Neural cell (in vitro differentiated cells): Measurements from ENCODE around the gene P2RY14. TPM values are rescaled to one million over a fixed set of nuclear protein-coding genes. Genes with fewer than 3 reads are reported as not detected.

ENCODE experiments used
- H2AFZ ChIP-seq: fragments of 200-600, 300-800 bp; sonication (generic), shearing (Covaris generic); 2 replicates; pipeline ENCODE4 v1.6.0; 2014; ENCODE audit warnings: low read depth, mild to moderate bottlenecking, antibody characterized with exemption, low read length, moderate library complexity
- H3F3A ChIP-seq: fragments of 200-600 bp; shearing (Covaris generic); 2 replicates; pipeline ENCODE4 v1.6.1; 2016; ENCODE audit warnings: mild to moderate bottlenecking, moderate library complexity, mixed read lengths, antibody characterized with exemption, low read length; ENCODE audit not compliant: insufficient read depth, poor library complexity, severe bottlenecking
- H3K27ac ChIP-seq: fragments of 200-600, 300-800 bp; sonication (generic), shearing (Covaris generic); 2 replicates; pipeline ENCODE4 v1.5.1; 2014; ENCODE audit warnings: mild to moderate bottlenecking, low read length, moderate library complexity
- H3K27me3 ChIP-seq: fragments of 300-800, 200-600 bp; sonication (generic), shearing (Covaris generic); 2 replicates; pipeline ENCODE4 v1.6.0; 2014; ENCODE audit warnings: mild to moderate bottlenecking, low read depth, low read length, moderate library complexity; ENCODE audit not compliant: insufficient read depth
- H3K36me3 ChIP-seq: fragments of 300-800, 200-600 bp; sonication (generic), shearing (Covaris generic); 2 replicates; pipeline ENCODE4 v1.5.1; 2014; ENCODE audit warnings: mild to moderate bottlenecking, antibody characterized with exemption, low read length, moderate library complexity; ENCODE audit not compliant: insufficient read depth
- H3K4me2 ChIP-seq: fragments of 300-800, 200-600 bp; sonication (generic), shearing (Covaris generic); 2 replicates; pipeline ENCODE4 v1.6.0; 2014; ENCODE audit warnings: mild to moderate bottlenecking, low read length
- H3K4me3 ChIP-seq: fragments of 300-800, 200-600 bp; sonication (generic), shearing (Covaris generic); 2 replicates; pipeline ENCODE4 v1.5.1; 2014; ENCODE audit warnings: mild to moderate bottlenecking, low read length, moderate library complexity
- H3K79me2 ChIP-seq: fragments of 200-600 bp; shearing (Covaris generic); replicated peaks from 2 replicates; pipeline ENCODE4 v1.6.0; 2014; ENCODE audit warnings: mild to moderate bottlenecking, low read length, moderate library complexity; ENCODE audit not compliant: insufficient read depth
- H3K9ac ChIP-seq: fragments of 300-800, 200-600 bp; sonication (generic), shearing (Covaris generic); 2 replicates; pipeline ENCODE4 v1.6.1; 2016; ENCODE audit warnings: mild to moderate bottlenecking, low read length, mixed read lengths
- H3K9me2 ChIP-seq: fragments of 200-600 bp; shearing (Covaris generic); 2 replicates; pipeline ENCODE4 v1.6.1; 2016; ENCODE audit warnings: mild to moderate bottlenecking, low read length, mixed read lengths; ENCODE audit not compliant: insufficient read depth
- H3K9me3 ChIP-seq: fragments of 200-600, 300-800 bp; sonication (generic), shearing (Covaris generic); 2 replicates; pipeline ENCODE4 v1.6.1; 2016; ENCODE audit warnings: mild to moderate bottlenecking, mixed run types, low read length, moderate library complexity, mixed read lengths
- H4K20me1 ChIP-seq: fragments of 200-600 bp; shearing (Covaris generic); 2 replicates; pipeline ENCODE4 v1.6.1; 2016; ENCODE audit warnings: mild to moderate bottlenecking, mixed run types; ENCODE audit not compliant: insufficient read depth
- EP300 ChIP-seq: fragments of 450-650 bp; conservative IDR thresholded peaks from 2 replicates; pipeline ENCODE4 v1.6.1; 2014; ENCODE audit warnings: antibody characterized with exemption, mild to moderate bottlenecking, moderate library complexity; ENCODE audit not compliant: poor library complexity, severe bottlenecking
- EZH2 ChIP-seq: fragments of 200-600, 300-800 bp; shearing (Covaris generic), sonication (generic); IDR thresholded peaks from 2 replicates; pipeline ENCODE4 v1.6.1; 2014; ENCODE audit warnings: antibody characterized with exemption, low read length, borderline replicate concordance, mild to moderate bottlenecking; ENCODE audit not compliant: insufficient read depth, poor library complexity, severe bottlenecking
- MXI1 ChIP-seq: fragments of 450-650 bp; conservative IDR thresholded peaks from 2 replicates; pipeline ENCODE4 v1.6.1; 2014; ENCODE audit warnings: antibody characterized with exemption, mild to moderate bottlenecking; ENCODE audit not compliant: poor library complexity, severe bottlenecking
- POLR2AphosphoS5 ChIP-seq: IDR thresholded peaks from 2 replicates; pipeline ENCODE4 v1.6.1; 2012
- RAD21 ChIP-seq: fragments of 450-650 bp; conservative IDR thresholded peaks from 2 replicates; pipeline ENCODE4 v1.6.1; 2014; ENCODE audit warnings: antibody characterized with exemption, mild to moderate bottlenecking, moderate library complexity
- SMC3 ChIP-seq: fragments of 450-650 bp; conservative IDR thresholded peaks from 2 replicates; pipeline ENCODE4 v1.6.1; 2014; ENCODE audit warnings: antibody characterized with exemption, mild to moderate bottlenecking, moderate library complexity; ENCODE audit not compliant: poor library complexity
- TAF1 ChIP-seq: IDR thresholded peaks from 2 replicates; pipeline ENCODE4 v1.6.1; 2012; ENCODE audit warnings: low read depth
- polyA minus RNA-seq: library from RNA; depleted of rRNA, polyadenylated mRNA; stranded (reverse); fragments of >200 nt; gene quantifications from 2 replicates; pipeline ENCODE4 v1.2.3, GENCODE V29; 2014
- polyA plus RNA-seq: library from polyadenylated mRNA; depleted of rRNA; stranded (reverse); fragments of >200 nt; gene quantifications from 2 replicates; pipeline ENCODE4 v1.2.3, GENCODE V29; 2014
- TF ChIP-seq, protein P1 (sequence below): fragments of 450-650 bp; IDR thresholded peaks from 2 replicates; pipeline ENCODE4 v1.5.1; 2014; ENCODE audit warnings: antibody characterized with exemption, mild to moderate bottlenecking, moderate library complexity; ENCODE audit not compliant: poor library complexity, severe bottlenecking
- TF ChIP-seq, protein P2 (sequence below): IDR thresholded peaks from 2 replicates; pipeline ENCODE4 v1.6.1; 2012; ENCODE audit warnings: borderline replicate concordance

P2RY14 gene
- not detected in 2 replicates for polyA plus RNA-seq
- polyA minus RNA-seq, result not detected in 2 replicates

DNA sequence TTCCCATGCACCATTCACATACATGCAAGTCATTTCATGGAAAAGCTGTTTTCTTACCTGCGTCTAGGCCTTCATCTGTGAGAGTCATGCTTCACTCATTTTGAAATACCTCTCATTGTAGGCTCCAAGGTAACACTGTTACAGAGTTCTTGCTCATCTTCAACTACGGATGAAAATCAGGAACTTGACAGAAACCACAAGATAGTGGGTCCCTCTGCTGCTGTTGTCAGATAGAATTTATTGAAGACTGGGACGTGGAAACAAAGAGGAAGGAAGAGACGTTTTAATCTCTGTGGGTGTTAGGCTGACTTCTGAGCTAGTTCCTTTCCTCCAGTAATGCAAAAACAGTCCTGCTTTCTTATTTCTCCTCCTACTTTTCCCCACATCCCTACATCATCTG lies at the start of gene P2RY14:
Gene P2RY14 (minus strand): TSS at position 313 of the 400 bp plus-strand sequence. CDS start 64,226 bp downstream, outside the sequence.
- no peak within 1 kb of the TSS for H3K27ac ChIP-seq

DNA sequence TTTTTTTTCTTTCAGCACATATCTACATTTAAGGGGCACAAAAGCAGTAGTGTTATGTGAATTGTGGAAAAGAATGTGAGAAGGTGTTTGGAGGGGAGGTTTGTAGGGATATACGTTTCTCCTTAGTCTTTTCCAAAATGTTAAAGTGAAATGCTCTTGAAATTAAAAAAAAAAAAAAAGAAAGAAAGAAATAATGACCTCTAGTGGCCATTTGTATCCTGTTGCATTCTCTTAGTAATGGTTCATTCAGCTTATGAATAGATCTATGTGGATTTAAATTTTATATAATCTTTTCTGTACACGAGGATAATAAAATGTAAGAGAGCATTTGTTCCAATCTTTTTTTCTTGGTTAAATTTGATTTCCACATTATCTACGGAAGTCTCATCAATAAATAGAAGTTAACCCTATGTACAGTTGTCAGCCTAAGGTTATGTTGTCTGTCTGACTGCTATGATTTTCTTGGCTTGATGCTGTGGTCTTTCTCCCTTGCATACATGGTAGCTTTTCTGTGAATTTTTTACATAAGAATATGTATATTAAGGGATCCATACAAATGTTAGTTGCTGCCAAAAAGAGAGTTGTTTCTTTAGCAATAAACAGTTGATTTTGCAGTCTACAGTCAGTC lies 49.3 kb upstream of the P2RY14 start:
- Histone ChIP-seq H3K79me2 (no peaks in the 10 kb centered on the region), H3K27ac (no peak overlapping the region), H3F3A (no peaks in the 10 kb centered on the region), H3K4me3 (no peak overlapping the region), H4K20me1 (peaks cover 4% of the 10 kb centered on the region), H2AFZ (no peak overlapping the region), H3K9ac (no peak overlapping the region), H3K9me3 (no peaks in the 10 kb centered on the region), H3K27me3 (no peaks in the 10 kb centered on the region), H3K9me2 (no peaks in the 10 kb centered on the region), H3K4me2 (no peak overlapping the region), H3K36me3 (no peaks in the 10 kb centered on the region)
- TF ChIP-seq, protein P1, sequence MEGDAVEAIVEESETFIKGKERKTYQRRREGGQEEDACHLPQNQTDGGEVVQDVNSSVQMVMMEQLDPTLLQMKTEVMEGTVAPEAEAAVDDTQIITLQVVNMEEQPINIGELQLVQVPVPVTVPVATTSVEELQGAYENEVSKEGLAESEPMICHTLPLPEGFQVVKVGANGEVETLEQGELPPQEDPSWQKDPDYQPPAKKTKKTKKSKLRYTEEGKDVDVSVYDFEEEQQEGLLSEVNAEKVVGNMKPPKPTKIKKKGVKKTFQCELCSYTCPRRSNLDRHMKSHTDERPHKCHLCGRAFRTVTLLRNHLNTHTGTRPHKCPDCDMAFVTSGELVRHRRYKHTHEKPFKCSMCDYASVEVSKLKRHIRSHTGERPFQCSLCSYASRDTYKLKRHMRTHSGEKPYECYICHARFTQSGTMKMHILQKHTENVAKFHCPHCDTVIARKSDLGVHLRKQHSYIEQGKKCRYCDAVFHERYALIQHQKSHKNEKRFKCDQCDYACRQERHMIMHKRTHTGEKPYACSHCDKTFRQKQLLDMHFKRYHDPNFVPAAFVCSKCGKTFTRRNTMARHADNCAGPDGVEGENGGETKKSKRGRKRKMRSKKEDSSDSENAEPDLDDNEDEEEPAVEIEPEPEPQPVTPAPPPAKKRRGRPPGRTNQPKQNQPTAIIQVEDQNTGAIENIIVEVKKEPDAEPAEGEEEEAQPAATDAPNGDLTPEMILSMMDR, result peak; percentile 53
- TF ChIP-seq SMC3, result no peak

More for the DNA sequence above, at the start of gene P2RY14:
- H3F3A ChIP-seq, result no peaks in the 10 kb centered on the region
- no peaks in the 10 kb centered on the region for H3K27me3 ChIP-seq
- no peaks in the 10 kb centered on the region for H3K36me3 ChIP-seq
- no peak within 1 kb of the TSS for H3K4me3 ChIP-seq
- H4K20me1 ChIP-seq, result no peaks in the 10 kb centered on the region
- no peaks in the 10 kb centered on the region for H3K79me2 ChIP-seq
- TF ChIP-seq, protein P1, result no peak
- TF ChIP-seq, protein P2, sequence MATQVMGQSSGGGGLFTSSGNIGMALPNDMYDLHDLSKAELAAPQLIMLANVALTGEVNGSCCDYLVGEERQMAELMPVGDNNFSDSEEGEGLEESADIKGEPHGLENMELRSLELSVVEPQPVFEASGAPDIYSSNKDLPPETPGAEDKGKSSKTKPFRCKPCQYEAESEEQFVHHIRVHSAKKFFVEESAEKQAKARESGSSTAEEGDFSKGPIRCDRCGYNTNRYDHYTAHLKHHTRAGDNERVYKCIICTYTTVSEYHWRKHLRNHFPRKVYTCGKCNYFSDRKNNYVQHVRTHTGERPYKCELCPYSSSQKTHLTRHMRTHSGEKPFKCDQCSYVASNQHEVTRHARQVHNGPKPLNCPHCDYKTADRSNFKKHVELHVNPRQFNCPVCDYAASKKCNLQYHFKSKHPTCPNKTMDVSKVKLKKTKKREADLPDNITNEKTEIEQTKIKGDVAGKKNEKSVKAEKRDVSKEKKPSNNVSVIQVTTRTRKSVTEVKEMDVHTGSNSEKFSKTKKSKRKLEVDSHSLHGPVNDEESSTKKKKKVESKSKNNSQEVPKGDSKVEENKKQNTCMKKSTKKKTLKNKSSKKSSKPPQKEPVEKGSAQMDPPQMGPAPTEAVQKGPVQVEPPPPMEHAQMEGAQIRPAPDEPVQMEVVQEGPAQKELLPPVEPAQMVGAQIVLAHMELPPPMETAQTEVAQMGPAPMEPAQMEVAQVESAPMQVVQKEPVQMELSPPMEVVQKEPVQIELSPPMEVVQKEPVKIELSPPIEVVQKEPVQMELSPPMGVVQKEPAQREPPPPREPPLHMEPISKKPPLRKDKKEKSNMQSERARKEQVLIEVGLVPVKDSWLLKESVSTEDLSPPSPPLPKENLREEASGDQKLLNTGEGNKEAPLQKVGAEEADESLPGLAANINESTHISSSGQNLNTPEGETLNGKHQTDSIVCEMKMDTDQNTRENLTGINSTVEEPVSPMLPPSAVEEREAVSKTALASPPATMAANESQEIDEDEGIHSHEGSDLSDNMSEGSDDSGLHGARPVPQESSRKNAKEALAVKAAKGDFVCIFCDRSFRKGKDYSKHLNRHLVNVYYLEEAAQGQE, result no peak
- TF ChIP-seq EP300 (no peak), TAF1 (no peak), SMC3 (no peak), RAD21 (no peak), POLR2AphosphoS5 (no peak), MXI1 (no peak), EZH2 (no peak)
- no peak within 1 kb of the TSS for H3K9ac ChIP-seq
- H3K9me2 ChIP-seq, result no peaks in the 10 kb centered on the region
- H3K9me3 ChIP-seq, result no peaks in the 10 kb centered on the region
- H2AFZ ChIP-seq, result no peak within 1 kb of the TSS
- no peak within 1 kb of the TSS for H3K4me2 ChIP-seq
